GM19468 (cell line): ENCODE results near the gene CNPY3.
"Not testable (repeated sequence)": the region's sequence is repeated elsewhere in the genome, so short reads cannot be mapped to it uniquely, and the experiment has no call there.

Experiments
- ATAC-seq: cut with Tn5 transposase; IDR thresholded peaks from one replicate; pipeline ENCODE4 v1.9.1; 2021; ENCODE audit warnings: mild to moderate bottlenecking, moderate library complexity, moderate number of reproducible peaks; ENCODE audit not compliant: unreplicated experiment; ENCODE audit errors: extremely low read depth

The CNPY3 gene

GRCh38 chr6:42928986-42929820, at the start of gene CNPY3:
TSS of gene CNPY3 (plus strand) at chr6:42929480. CDS start at chr6:42929571, 91 bp downstream.
- peak; percentile 62 for ATAC-seq

- ATAC-seq = not testable (repeated sequence)
Measured at GRCh38 chr6:42880240-42880817, 49.0 kb upstream of the CNPY3 start.

DNA sequence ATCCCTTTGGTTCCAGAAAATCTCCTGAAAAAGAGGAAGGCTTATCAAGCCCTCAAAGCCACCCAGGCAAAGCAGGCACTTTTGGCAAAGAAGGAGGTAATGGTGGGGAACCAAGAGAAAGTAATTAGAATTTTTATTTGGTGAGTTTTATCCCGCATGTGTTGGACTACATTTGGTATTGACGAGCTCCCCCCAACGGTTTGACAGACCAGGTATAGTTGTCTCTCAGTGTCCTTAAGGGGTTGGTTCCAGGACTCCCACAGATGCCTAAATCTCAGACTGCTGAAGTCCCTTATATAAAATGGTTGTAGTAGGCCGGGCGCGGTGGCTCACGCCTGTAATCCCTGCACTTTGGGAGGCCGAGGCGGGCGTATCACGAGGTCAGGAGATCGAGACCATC, 48.4 kb upstream of the CNPY3 start:
- not testable (repeated sequence) for ATAC-seq

GRCh38 chr6:42885702-42886101, 43.6 kb upstream of the CNPY3 start:
- ATAC-seq = no peak

DNA sequence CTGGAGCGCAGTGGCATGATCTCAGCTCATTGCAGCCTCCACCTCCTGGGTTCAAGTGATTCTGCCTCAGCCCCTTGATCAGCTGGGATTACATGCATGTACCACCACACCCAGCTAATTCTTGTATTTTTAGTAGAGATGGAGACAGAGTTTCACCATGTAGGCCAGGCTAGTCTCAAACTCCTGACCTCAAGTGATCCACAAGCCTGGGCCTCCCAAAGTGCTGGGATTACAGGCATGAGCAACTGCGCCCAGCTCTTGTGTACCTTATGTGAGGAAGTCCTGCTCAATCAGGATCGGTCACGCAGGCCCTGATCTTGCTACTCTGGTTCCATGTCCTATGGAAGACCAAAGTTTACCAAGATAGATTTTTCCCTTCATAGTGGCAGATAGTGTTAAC, 41.1 kb upstream of the CNPY3 start:
- not testable (repeated sequence) for ATAC-seq

- no peak for ATAC-seq
Measured at GRCh38 chr6:42889815-42890214, 39.5 kb upstream of the CNPY3 start.

DNA sequence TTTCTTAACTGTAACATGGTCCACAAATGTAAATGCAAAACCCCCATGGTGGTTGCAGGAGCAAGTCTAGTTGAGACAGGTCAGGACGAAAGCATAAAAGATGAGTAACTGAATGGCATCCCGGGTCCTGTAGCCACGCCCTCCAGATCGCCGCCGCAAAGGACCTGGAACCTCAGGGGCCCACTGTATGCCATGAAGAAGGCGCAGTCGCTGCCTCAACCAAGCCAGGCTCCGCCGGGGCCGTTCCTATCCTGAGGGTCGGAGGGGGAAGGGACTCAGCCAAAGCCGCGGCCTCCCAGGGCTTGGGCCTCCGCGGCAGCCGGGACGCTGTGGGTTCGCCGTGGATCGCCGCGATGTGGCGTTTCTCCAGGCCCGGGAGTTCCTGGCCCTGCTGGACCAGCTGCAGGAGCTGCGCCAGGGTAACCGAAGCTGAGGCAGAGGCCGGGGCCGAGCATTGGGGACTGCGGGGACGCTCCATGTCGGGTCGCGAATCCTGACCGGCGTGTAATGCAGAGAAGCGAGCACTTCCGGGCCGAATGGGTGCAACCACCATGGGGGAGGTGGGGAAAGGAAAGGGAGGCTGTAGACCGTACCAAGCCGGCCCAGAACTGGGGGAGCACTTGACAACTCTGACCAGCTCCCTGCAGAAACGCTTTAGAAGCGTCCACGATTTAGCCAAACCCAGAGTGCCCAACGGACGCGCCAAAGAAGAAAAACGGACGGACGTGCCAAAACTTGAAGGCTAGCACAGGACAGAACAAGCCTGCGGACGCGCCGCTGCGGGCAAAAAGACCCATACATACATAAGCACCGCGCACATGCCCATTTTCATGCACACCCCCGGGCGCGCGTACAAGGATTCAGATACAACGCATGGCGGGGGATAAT, 38.7 kb upstream of the CNPY3 start:
- ATAC-seq = peak; percentile 87

GRCh38 chr6:42891199-42891722, 38.0 kb upstream of the CNPY3 start:
- no peak for ATAC-seq

- ATAC-seq = not testable (repeated sequence)
Measured at GRCh38 chr6:42894041-42894828, 35.0 kb upstream of the CNPY3 start.

- ATAC-seq = no peak
Measured at GRCh38 chr6:42896178-42896719, 33.0 kb upstream of the CNPY3 start.

GRCh38 chr6:42898891-42899361, 30.4 kb upstream of the CNPY3 start:
- no peak for ATAC-seq

DNA sequence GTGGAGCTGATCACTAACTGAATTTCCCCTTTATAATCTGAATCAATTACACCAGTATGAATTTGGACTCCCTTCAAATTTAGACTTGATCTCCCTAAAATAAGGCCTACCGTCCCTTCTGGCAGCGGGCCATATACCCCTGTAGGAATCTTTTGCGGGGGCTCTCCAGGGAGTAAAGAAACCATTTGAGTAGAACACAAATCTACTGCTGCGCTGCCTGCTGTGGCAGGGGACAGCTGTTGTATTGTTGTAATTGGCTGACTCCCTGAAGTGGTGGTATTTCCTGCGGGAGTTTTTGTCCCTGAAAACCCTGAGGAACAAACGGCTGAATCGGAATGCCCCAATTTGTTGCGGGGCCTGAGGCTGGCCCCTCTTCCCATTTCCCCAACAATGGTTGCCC, 29.4 kb upstream of the CNPY3 start:
- ATAC-seq = no peak

GRCh38 chr6:42901538-42901957, 27.7 kb upstream of the CNPY3 start:
- no peak for ATAC-seq

GRCh38 chr6:42902429-42903263, 26.6 kb upstream of the CNPY3 start:
- ATAC-seq = not testable (repeated sequence)

GRCh38 chr6:42904467-42904866, 24.8 kb upstream of the CNPY3 start:
- ATAC-seq = no peak

GRCh38 chr6:42907336-42907735, 21.9 kb upstream of the CNPY3 start:
- no peak for ATAC-seq

DNA sequence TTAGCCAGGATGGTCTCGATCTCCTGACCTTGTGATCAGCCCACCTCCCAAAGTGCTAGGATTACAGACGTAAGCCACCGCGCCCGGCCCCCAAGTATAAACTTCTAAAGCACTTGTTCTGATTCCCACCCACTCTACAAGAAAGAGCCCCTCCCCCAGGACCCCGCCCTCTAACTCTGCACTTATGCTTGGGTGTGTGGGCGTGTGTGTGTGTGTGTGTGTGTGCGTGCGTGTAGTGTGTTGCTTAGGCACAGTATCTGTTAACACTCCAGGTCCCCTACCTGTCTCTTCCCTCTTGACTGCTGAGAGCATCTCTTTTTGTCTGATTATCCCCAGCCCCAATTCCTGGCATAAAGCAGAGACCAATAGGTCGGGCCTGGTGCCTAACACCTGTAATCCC, 19.4 kb upstream of the CNPY3 start:
- ATAC-seq = no peak
